HG02642 (cell line): ENCODE data around the gene TNP2.

ENCODE experiments used
- ATAC-seq: cut with Tn5 transposase; IDR thresholded peaks from one replicate; pipeline ENCODE4 v1.9.1; 2021; ENCODE audit warnings: mild to moderate bottlenecking; ENCODE audit not compliant: unreplicated experiment, poor library complexity

The TNP2 gene

DNA sequence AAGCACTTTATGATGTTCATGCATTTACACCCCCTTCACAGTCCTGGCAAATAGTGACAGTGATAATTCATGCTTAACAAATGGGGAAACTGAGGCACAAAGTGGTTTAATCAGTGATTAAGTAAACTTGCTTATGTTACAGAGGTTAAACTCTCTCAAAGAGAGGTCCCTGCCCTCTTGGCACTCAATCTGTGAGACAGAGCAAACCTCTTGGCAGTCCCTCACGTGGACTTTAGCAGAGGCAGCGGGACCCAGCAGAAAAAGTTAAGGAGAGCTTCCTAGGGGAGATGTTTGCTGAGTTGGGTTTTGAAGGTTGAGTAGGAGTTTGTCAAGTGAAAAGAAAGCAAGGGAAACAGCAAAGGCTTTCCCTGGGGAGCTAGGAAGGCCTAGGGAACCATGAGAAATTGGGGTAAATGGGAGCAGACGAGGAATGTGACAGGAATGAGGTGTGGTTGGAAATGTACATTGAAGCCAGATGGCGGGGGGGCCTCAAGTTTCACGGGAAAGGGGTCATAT, 23.8 kb downstream of the TNP2 start:
- no peak for ATAC-seq

DNA sequence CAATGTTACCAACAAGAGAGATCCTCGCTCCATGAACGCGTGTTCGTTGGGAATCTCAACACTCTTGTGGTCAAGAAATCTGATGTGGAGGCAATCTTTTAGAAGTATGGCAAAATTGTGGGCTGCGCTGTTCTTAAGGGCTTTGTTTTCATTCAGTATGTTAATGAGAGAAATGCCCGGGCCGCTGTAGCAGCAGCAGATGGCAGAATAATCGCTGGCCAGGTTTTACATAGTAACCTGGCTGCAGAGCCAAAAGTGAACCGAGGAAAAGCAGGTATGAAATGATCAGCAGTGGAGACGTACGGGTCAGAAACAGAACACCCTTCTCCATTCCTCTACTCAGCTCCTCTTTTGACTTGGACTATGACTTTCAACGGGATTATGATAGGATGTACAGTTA, 26.5 kb downstream of the TNP2 start:
- ATAC-seq, result no peak

DNA sequence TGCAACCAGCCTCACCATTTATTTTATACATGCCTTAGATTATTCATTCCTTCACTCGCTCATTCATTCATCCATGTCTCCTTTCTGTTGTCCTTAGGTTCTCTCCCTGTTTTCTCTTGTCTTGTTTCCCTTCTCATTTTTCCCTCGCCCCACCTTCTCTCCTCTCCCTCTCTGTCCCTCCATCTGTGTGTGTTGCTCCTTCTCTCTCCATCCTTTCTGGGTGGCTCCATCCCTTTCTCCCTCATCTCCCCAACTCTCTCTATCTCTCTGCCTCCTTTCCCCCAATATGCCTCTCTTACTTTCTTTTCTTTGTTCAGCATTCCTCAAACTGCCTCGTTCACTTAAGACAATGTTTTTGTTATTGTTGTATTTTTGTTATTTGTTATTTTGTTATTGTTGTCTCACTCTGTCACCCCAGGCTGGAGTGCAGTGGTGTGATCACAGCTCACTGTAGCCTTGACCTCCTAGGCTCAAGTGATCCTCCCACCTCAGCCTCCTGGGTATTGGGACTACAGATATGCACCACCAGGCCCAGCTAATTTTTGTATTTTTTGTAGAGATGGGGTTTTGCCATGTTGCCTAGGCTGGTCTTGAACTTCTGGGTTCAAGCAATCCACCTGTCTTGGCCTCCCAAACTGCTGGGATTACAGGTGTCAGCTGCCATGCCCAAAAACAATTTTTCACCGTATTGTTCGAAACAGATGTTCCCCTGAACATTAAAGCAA, 27.5 kb downstream of the TNP2 start:
- ATAC-seq, result no peak

DNA sequence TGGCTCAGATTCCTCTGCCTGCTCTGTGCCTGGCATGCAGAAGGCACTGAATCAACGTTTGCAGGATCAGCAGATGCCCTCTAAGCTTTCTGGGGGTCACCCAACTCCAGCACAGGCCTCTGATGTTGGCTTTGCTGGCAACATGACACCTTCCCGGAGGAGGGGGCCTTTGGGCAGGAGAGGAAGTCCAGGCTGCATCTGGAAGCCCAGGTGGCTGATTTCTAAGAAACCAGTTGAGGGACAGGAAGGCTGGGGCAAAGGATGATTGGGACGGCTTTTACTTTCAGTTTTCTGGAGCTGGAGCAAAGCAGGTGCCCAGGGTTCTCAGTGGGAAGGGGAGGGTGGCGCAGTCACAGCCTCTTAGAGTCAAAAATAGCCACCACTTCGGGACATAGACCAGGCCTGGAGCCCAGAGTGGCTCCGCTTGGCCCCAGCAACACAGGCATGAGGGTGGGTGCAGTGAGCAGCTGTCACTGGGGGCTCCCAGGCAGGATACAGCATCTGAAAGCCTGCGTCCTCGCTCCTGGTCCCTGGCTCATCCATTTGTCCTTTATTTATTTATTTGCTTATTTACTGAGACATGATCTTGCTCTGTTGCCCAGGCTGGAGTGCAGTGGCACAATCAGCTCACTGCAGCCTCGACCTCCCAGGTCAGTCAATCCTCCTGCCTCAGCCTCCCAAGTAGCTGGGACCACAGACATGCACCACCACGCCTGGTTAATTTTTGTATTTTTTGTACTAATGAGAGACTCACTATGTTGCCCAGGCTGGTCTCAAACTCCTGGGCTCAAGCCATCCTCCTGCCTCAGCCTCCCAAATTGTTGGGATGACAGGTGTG, 28.3 kb downstream of the TNP2 start:
- ATAC-seq, result no peak

DNA sequence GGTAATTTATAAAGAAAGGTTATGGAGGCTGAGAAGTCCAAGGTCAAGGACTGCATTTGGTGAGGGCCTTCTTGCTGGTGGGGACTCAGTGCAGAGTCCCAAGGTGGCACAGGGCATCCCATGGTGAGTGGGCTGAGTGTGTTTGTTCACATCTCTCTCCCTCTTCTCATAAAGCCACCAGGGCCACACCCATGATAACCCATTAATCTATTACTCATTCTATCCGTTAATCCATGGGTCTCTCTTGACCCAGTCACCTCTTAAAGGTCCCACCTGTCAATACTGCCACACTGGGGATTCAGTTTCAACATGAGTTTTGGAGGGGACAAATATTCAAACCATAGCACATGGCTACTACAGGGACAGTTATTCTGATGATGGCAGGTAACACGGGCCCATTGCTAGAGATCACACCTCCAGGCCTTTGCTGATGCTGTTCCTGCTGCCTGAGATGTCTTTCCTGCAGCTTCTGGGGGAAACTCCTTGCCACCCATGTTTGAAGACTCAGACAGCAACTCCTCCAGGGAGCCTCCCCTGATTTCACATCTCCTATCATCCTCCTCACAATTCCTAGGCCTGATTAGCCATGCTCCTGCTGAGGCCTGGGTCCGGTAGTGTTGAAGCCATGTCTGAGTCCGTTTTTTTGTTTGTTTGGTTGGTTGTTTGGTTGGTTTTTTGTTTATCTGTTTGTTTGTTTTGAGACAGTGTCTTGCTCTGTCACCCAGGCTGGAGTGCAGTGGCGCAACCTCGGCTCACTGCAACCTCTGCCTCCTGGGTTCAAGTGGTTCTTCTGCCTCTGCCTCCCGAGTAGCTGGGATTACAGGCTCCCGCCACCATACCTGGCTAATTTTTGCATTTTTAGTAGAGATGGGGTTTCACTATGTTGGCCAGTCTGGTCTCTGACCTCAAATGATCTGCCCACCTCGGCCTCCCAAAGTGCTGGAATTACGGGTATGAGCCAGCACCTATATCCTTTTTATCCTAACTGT, 29.2 kb downstream of the TNP2 start:
- no peak for ATAC-seq

DNA sequence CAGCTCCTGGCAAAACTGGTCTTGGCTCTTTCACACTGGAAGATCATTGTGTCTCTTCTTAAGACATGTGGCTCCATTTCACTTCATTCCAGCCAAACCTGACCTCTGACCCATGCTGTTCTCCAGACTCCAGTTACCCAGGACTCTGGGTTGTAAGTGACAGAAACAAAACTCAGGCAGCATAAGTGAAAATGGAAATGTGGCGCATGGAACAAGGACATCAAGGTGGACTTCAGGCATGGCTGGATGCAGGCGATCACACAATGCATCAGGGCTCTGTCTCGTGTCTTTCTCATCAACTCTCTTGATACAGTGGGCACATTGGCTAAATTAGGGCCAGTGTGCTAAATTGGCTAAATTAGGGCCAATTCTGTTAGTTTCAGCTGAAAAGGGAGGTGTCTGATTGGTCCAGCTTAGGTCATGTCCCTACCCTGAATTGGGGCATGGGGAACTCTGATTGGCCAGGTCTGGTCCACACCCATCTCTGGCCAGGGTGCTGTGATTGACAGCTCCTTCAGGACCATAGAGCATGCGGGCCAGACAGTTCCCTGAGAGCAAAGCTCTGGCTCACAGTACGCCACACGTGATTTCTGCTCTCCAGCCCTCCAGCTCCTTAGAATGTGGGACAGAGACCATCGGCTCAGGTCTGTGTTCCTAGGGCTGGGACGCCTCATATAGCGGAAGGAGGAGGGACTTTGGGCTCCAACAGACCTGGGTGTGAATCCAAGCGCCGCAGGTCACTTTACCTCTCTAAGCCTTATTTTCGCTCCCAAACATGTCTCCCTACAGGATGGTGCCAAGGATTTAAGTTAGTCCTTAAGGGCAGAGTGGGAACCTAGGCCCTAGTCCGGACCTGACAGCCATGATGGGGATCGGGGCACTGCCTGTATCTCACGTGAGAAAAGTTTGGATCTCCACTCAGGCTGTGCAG, 30.6 kb downstream of the TNP2 start:
- ATAC-seq, result no peak

DNA sequence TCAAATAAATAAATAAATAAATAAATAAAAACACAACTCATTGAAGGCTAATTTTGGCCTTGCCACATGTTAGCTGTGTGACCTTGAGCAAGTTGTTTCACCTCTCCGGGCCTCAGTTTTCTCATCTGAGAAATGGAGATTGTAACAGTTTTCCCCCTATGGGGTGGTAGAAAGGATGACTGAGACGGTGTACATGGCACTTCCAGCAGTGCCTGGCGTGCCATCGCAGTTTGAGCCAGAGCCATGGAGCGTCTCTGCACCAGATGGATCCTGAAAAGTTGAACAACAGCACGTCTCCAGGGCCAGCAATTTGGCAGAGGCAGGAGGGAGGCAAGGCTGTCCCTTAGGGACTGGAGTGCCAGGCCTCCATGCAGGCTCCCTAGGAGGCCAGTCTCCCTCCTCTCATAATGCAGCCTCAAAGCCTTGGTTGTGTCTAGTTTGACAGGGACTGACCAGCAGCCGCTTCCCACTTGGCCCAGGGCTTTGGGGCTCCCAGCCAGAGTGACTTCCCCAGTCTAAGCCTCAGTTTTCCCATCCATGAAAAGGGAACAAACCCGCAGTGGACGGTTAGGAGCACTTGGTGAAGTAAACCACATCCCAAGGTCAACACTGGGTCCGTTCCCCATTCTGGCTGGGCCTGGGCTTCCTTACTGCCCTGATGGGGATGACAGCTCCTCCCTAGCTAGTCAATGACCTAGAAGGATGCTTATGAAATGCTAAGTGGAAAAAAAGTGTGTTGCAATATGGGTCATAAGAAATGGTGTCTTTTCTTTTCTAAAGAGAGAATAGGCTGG, 32.5 kb downstream of the TNP2 start:
- no peak for ATAC-seq

DNA sequence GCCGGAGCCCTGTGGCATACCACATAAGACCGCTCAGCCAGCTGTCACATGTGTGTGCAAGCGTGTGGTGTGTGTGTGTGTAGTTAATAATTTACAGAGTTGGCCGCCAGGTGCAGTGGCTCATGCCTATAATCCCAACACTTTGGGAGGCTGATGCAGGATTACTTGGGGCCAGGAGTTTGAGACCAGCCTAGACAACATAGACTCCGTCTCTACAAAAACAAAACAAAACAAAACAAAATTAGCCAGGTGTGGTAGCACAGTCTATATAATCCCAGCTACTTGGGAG, 33.5 kb downstream of the TNP2 start:
- no peak for ATAC-seq

DNA sequence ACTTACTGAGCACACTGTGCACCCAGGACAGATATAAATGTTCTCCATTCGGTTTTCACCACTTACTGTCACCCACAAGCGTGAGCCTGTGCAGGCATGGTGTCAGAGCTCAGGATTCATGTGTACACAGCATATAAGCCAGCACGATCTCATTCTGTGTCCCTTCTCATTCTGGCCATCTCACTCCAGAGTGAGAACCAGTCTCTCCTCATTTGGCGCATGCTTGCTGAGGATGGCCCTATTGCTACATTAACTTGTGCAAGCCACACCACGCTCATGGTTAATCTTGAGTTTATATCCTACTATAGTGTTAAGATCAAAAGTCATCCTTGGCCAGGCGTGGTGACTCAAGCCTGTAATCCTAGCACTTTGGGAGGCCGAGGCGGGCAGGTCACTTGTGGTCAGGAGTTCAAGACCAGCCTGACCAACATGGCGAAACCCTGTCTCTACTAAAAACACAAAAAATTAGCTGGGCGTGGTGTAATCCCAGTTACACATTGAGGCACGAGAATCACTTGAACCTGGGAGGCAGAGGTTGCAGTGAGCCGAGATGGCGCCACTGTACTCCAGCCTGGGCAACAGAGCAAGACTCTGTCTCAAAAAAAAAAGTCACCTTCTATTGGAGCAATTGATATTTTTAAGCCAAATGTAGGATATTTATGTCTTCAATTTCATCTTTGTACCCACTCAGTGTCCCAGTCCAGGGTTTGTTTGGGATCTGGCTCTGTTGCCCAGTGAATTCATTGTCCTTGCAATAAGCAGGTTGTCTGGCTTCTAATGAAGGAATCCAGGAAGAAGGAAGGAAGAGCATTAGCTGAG, 34.0 kb downstream of the TNP2 start:
- no peak for ATAC-seq

DNA sequence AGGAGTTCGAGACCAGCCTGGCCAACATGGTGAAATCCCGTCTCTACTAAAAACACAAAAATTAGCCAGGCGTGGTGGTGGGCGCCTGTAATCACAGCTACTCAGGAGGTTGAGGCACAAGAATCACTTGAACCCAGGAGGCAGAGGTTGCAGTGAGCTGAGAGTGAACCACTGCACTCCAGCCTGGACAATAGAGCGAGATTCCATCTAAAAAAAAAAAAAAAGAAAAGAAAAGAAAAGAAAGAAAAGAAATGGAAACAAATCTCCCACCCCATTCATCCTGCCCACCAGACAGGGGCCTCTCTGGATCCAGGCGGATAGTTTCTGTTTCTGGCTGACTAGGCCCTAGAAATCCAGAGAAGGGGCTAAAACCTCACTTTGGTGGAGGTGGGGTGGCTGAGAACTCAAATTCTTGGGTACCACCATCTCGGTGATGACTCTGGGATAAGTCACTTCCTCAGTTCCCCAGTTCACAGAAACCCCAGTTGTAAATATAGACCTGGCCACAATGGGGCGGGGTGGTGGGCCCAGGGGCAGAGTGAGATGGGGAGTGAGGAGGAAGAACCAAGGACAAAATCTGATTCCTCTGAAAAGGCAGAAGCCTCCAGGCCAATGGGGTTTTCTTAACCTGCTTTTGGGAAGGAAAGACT, 35.3 kb downstream of the TNP2 start:
- no peak for ATAC-seq

DNA sequence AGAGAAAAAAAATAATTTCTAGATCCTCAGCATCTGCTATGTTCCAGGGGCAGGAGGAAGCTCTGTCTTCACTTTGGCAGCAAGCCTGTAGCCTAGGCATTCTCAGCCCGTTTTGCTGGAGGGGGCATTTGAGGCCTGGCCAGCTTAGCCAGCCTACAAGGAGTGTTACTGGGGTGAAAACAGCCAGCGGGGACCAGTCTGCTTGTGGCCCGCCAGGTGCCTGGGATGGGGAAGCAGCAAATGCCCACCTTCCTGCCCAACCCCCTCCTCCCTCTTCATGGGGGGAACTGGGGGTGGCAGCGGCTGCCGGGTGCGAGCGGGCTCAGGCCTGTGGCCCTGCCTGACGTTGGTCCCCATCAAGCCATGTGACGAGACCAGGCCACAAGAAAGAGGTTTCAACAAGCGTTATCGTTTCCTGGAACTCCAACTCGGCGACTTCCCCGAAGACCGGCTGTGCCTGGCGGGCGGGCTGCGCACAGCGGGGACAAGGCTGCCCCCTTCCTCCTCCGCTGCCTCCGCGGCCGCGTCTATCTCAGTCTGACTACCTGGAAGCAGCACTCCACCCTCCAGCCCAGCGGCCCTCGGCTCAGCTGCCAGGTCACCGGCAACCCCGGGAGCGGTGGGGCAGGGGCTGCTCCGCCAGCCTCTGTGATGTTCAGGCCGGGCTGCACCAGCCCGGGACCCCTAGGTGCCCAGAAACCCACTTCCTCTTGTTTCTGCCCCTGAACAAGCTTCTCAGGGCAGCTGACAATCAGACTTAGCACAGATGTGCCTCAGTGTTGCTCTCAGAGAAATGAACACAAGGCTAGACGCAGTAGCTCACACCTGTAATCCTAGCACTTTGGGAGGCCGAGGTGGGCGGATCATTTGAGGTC, 36.0 kb downstream of the TNP2 start:
- ATAC-seq, result peak; percentile 57

DNA sequence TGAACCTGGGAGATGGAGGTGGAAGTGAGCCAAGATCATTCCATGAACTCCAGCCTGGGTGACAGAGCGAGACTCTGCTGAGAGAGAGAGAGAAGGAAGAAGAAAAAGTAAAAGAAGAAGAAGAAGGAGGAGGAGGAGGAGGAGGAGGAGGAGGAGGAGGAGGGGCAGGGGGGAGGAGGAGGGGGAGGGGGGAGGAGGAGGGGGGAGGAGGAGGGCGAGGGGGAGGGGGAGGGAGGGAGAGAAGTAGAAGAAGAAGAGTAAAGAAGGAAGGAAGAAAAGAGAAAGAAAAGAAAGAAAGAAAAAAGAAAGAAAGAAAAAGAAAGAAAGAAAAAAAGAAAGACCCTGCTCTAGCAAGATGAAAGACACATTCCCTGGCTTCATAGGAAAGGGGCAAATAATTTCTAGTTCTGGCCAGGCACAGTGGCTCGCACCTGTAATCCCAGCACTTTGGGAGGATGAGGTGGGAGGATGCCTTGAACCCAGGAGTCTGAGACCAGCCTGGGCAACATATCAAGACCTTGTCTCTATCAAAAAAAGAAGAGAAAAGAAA, 36.7 kb downstream of the TNP2 start:
- ATAC-seq, result no peak

DNA sequence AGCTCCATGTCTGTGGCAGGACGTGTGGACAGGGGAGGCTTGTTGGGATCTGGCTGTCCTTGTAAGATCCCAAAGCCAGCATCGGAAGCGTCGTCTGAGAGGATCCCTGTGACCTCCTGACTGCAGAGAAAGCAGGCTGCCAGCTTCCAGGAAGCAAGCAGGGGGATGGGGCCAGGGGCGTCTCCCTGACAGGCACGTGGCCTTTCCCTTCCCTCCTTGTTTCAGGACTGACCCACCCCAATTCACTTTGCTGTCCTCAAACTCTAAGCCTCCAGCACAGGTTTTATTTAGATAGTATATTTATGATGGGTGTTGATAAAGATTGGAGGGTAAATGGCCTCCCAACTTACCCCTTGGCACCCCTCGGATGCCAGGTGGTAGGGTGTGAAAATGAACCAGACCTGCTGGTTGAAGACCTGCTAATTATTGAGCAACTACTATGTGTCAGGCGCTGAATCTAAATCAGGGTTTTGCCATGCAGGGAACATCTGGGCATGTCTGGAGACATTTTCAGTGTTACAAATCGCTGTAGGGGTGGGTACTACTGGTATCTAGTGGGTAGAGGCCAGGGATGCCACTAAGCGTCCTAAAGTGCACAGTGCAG, 37.7 kb downstream of the TNP2 start:
- ATAC-seq, result no peak

DNA sequence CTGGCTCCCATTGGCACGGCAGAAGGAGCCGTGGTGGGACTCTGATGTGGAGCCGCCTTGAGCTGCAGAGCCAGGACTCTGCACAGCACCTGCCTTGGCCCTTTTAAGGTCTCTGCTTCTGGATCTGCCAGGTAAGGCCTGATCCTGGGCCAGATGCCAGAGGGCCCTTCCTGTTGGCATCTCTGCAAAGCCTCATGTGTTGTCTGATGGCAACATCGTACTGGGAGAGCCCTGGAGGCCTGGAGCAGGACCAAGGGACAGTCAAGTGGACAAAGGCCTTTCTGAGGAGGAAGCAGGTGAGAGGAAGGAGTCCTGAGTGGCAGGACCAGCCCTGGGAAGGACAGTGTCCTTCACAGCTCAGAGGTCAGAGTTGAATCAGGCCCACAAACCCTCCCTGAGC, 39.2 kb downstream of the TNP2 start:
- ATAC-seq, result no peak

DNA sequence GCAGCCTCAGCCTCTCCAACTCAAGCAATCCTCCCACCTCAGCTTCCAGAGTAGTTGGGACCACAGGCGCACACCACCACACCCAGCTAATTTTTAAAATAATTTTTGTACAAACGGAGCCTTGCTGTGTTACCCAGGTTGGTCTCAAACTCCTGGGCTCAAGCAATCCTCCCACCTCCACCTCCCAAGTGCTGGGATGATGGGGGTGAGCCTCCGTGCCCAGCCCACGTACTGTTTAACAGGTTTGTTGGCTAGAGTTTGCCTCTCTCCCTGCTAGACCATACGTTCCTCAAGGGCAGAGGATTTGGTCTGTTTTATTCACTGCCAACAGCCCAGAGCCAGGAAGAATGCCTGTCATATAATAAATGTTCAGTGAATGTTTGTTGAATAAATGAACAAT, 39.7 kb downstream of the TNP2 start:
- no peak for ATAC-seq
